ENCODE results near the gene DYTN. TPM values are rescaled to one million over a fixed set of nuclear protein-coding genes. Genes with fewer than 3 reads are reported as not detected.

The DYTN gene
- polyA plus RNA-seq, 4 donors: not detected

DNA sequence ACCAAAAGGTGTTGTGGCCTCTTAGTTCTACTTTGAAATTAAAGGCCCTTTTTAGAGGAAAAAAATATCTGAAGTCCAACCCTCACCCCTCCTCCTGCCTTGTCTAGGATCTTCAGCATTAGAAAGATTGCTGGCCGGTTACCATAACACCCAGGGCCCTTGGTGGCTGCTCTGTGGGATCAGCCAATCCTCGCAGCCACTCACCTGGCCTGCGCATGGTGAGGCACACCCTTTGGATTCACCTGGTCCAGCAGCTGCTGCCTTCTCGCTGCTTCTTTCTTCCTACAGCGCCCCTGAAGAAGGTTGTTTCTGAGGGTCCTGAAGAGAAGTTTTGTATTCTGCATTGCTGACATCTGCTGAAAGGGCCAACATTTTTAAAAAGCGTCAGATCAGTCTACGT lies 25.2 kb downstream of the DYTN start:
- Histone ChIP-seq H3K36me3 (ENCODE audit: control insufficient read depth in 3 of 3, insufficient read depth in 2 of 3, low read depth in 1 of 3, low read length in 3 of 3) (no peaks in the 10 kb centered on the region), H3K4me1 (ENCODE audit: control insufficient read depth in 3 of 3, insufficient read depth in 2 of 3, low read depth in 1 of 3, low read length in 2 of 3) (no peaks in the 10 kb centered on the region), H3K27ac (ENCODE audit: low read depth in 1 of 3, low read length in 2 of 3) (no peak overlapping the region), H3K9me3 (ENCODE audit: control insufficient read depth in 2 of 2, insufficient read depth in 1 of 2, low read depth in 1 of 2, low read length in 1 of 2) (no peaks in the 10 kb centered on the region), H3K27me3 (ENCODE audit: control insufficient read depth in 3 of 3, insufficient read depth in 3 of 3, low read length in 3 of 3) (no peaks in the 10 kb centered on the region), H3K4me3 (ENCODE audit: low read depth in 1 of 3, low read length in 3 of 3) (no peak overlapping the region)
- DNase-seq (no peak), FAIRE-seq (no peak)
- WGBS, 3 donors: 60 to 81% (median 64%) methylated on average over 7 of the region's 7 CpGs

GRCh38 chr2:206688990-206689389 lies 29.2 kb downstream of the DYTN start:
- no peaks in the 10 kb centered on the region for H3K36me3 ChIP-seq (ENCODE audit: control insufficient read depth in 3 of 3, insufficient read depth in 2 of 3, low read depth in 1 of 3, low read length in 3 of 3)
- no peaks in the 10 kb centered on the region for H3K9me3 ChIP-seq (ENCODE audit: control insufficient read depth in 2 of 2, insufficient read depth in 1 of 2, low read depth in 1 of 2, low read length in 1 of 2)
- FAIRE-seq (no peak), DNase-seq (no peak)
- H3K27ac ChIP-seq (ENCODE audit: low read depth in 1 of 3, low read length in 2 of 3): no peak overlapping the region
- no peaks in the 10 kb centered on the region for H3K4me1 ChIP-seq (ENCODE audit: control insufficient read depth in 3 of 3, insufficient read depth in 2 of 3, low read depth in 1 of 3, low read length in 2 of 3)
- WGBS, 3 donors: 13 to 41% (median 21%) methylated on average over 1 of the region's 1 CpG
- no peaks in the 10 kb centered on the region for H3K27me3 ChIP-seq (ENCODE audit: control insufficient read depth in 3 of 3, insufficient read depth in 3 of 3, low read length in 3 of 3)
- no peak overlapping the region for H3K4me3 ChIP-seq (ENCODE audit: low read depth in 1 of 3, low read length in 3 of 3)

GRCh38 chr2:206688453-206688852 lies 29.7 kb downstream of the DYTN start:
- Histone ChIP-seq H3K27me3 (ENCODE audit: control insufficient read depth in 3 of 3, insufficient read depth in 3 of 3, low read length in 3 of 3) (no peaks in the 10 kb centered on the region), H3K27ac (ENCODE audit: low read depth in 1 of 3, low read length in 2 of 3) (no peak overlapping the region), H3K4me3 (ENCODE audit: low read depth in 1 of 3, low read length in 3 of 3) (no peak overlapping the region), H3K9me3 (ENCODE audit: control insufficient read depth in 2 of 2, insufficient read depth in 1 of 2, low read depth in 1 of 2, low read length in 1 of 2) (no peaks in the 10 kb centered on the region), H3K4me1 (ENCODE audit: control insufficient read depth in 3 of 3, insufficient read depth in 2 of 3, low read depth in 1 of 3, low read length in 2 of 3) (no peaks in the 10 kb centered on the region), H3K36me3 (ENCODE audit: control insufficient read depth in 3 of 3, insufficient read depth in 2 of 3, low read depth in 1 of 3, low read length in 3 of 3) (no peaks in the 10 kb centered on the region)
- FAIRE-seq (no peak), DNase-seq (no peak)
- 47 to 64% (median 53%) methylated on average over 2 of the region's 2 CpGs for WGBS, 3 donors

- Histone ChIP-seq H3K4me1 (ENCODE audit: control insufficient read depth in 3 of 3, insufficient read depth in 2 of 3, low read depth in 1 of 3, low read length in 2 of 3) (no peaks in the 10 kb centered on the region), H3K4me3 (ENCODE audit: low read depth in 1 of 3, low read length in 3 of 3) (no peak overlapping the region), H3K36me3 (ENCODE audit: control insufficient read depth in 3 of 3, insufficient read depth in 2 of 3, low read depth in 1 of 3, low read length in 3 of 3) (no peaks in the 10 kb centered on the region), H3K27me3 (ENCODE audit: control insufficient read depth in 3 of 3, insufficient read depth in 3 of 3, low read length in 3 of 3) (no peaks in the 10 kb centered on the region), H3K9me3 (ENCODE audit: control insufficient read depth in 2 of 2, insufficient read depth in 1 of 2, low read depth in 1 of 2, low read length in 1 of 2) (no peaks in the 10 kb centered on the region), H3K27ac (ENCODE audit: low read depth in 1 of 3, low read length in 2 of 3) (no peak overlapping the region)
- DNase-seq (no peak), FAIRE-seq (no peak)
- 87 to 90% (median 88%) methylated on average over 4 of the region's 4 CpGs for WGBS, 3 donors
These were observed 34.6 kb downstream of the DYTN start for GRCh38 chr2:206683546-206683945.

DNA sequence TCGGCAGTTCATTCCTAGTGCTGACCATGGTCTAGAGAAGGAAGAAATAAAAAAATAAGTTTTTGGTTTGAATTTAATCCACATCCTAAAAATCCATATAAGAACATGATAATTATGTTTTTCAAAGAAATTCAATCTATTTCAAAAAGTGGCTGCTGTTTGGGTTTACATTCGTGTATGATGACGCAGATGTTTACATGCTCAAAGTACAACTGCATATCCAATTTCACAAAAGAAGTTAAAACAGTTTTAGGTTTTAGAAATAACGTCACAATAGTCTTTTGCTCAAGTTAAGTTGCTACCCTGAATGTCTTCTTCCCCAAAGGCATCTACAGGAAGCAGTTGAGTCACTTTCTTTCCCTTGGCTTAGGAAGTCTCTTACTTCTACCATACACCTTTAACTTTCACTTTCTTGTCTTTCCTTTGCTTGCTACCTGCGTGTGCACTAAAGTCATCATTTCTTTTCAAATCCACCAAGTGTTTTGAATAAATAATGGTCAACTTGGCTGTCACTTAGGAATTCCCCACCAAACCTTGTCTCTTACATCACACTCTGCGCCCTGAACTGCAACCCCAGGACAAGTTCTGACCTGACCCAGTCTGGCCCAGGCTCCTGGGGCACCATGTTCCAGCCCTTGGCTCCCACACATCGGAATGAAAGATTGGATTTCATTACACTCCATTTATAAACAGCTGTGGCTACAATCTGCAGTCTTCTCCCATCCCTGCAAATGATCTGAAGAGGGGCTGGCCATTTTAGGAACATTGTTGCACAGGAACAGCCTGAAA lies 47.5 kb downstream of the DYTN start:
- no peak for FAIRE-seq
- 73 to 83% (median 79%) methylated on average over 7 of the region's 7 CpGs for WGBS, 3 donors
- no peaks in the 10 kb centered on the region for H3K36me3 ChIP-seq (ENCODE audit: control insufficient read depth in 3 of 3, insufficient read depth in 2 of 3, low read depth in 1 of 3, low read length in 3 of 3)

DNA sequence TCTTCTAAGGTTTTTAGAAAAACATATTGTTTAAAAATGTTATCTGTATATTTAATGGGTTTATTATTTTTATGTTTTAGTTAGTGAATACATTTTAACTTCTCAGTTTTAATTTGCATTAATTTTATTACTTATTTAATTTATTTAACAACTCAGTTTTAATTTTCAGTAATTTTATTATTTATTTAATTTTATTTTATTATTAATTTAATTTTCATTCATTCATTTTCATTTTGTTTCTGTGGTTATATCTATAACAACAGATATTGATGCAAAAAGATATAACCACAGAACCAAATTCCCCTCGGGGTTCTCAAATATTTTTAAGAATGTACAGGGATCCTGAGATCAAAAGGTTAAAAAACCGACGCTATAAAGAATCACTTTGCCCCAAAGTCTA lies 52.9 kb downstream of the DYTN start:
- Histone ChIP-seq H3K9me3 (ENCODE audit: control insufficient read depth in 2 of 2, insufficient read depth in 1 of 2, low read depth in 1 of 2, low read length in 1 of 2) (no peaks in the 10 kb centered on the region), H3K36me3 (ENCODE audit: control insufficient read depth in 3 of 3, insufficient read depth in 2 of 3, low read depth in 1 of 3, low read length in 3 of 3) (no peaks in the 10 kb centered on the region), H3K4me1 (ENCODE audit: control insufficient read depth in 3 of 3, insufficient read depth in 2 of 3, low read depth in 1 of 3, low read length in 2 of 3) (no peaks in the 10 kb centered on the region), H3K27ac (ENCODE audit: low read depth in 1 of 3, low read length in 2 of 3) (no peak overlapping the region), H3K4me3 (ENCODE audit: low read depth in 1 of 3, low read length in 3 of 3) (no peak overlapping the region), H3K27me3 (ENCODE audit: control insufficient read depth in 3 of 3, insufficient read depth in 3 of 3, low read length in 3 of 3) (no peaks in the 10 kb centered on the region)
- 79 to 82% (median 79%) methylated on average over 3 of the region's 3 CpGs for WGBS, 3 donors
- DNase-seq (no peak), FAIRE-seq (no peak)

More for the DNA sequence above, 47.5 kb downstream of the DYTN start:
- Histone ChIP-seq H3K4me1 (ENCODE audit: control insufficient read depth in 3 of 3, insufficient read depth in 2 of 3, low read depth in 1 of 3, low read length in 2 of 3) (no peaks in the 10 kb centered on the region), H3K27me3 (ENCODE audit: control insufficient read depth in 3 of 3, insufficient read depth in 3 of 3, low read length in 3 of 3) (no peaks in the 10 kb centered on the region), H3K27ac (ENCODE audit: low read depth in 1 of 3, low read length in 2 of 3) (no peak overlapping the region), H3K4me3 (ENCODE audit: low read depth in 1 of 3, low read length in 3 of 3) (no peak overlapping the region), H3K9me3 (ENCODE audit: control insufficient read depth in 2 of 2, insufficient read depth in 1 of 2, low read depth in 1 of 2, low read length in 1 of 2) (no peaks in the 10 kb centered on the region)
- no peak for DNase-seq

DNA sequence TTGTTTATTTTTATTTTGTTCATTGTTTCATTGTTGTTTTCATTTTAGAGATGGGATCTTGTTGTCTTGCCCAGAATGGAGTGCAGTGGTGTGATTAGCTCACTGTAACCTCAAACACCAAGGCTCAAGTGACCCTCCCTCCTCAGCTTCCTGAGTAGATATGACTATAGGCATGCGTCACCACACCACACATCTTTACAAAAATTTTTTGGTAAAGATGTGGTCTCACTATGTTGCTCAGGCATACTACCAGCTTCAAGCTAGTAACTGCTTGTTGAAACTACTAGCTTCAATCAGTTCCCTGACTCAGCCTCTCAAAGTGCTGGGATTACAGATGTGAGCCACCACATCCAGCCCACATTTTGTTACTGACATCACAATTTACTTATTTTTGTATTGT lies 61.1 kb downstream of the DYTN start:
- Histone ChIP-seq H3K9me3 (ENCODE audit: control insufficient read depth in 2 of 2, insufficient read depth in 1 of 2, low read depth in 1 of 2, low read length in 1 of 2) (no peaks in the 10 kb centered on the region), H3K4me3 (ENCODE audit: low read depth in 1 of 3, low read length in 3 of 3) (no peak overlapping the region), H3K27ac (ENCODE audit: low read depth in 1 of 3, low read length in 2 of 3) (no peak overlapping the region), H3K36me3 (ENCODE audit: control insufficient read depth in 3 of 3, insufficient read depth in 2 of 3, low read depth in 1 of 3, low read length in 3 of 3) (no peaks in the 10 kb centered on the region), H3K4me1 (ENCODE audit: control insufficient read depth in 3 of 3, insufficient read depth in 2 of 3, low read depth in 1 of 3, low read length in 2 of 3) (no peaks in the 10 kb centered on the region), H3K27me3 (ENCODE audit: control insufficient read depth in 3 of 3, insufficient read depth in 3 of 3, low read length in 3 of 3) (no peaks in the 10 kb centered on the region)
- WGBS, 3 donors: 92 to 95% (median 93%) methylated on average over 1 of the region's 1 CpG
- DNase-seq: no peak
- FAIRE-seq: no peak

GRCh38 chr2:206647985-206648384 lies 70.2 kb downstream of the DYTN start:
- WGBS, 3 donors: 65 to 72% (median 65%) methylated on average over 1 of the region's 1 CpG
- Histone ChIP-seq H3K36me3 (ENCODE audit: control insufficient read depth in 3 of 3, insufficient read depth in 2 of 3, low read depth in 1 of 3, low read length in 3 of 3) (no peaks in the 10 kb centered on the region), H3K9me3 (ENCODE audit: control insufficient read depth in 2 of 2, insufficient read depth in 1 of 2, low read depth in 1 of 2, low read length in 1 of 2) (no peaks in the 10 kb centered on the region), H3K4me1 (ENCODE audit: control insufficient read depth in 3 of 3, insufficient read depth in 2 of 3, low read depth in 1 of 3, low read length in 2 of 3) (no peaks in the 10 kb centered on the region), H3K4me3 (ENCODE audit: low read depth in 1 of 3, low read length in 3 of 3) (no peak overlapping the region), H3K27ac (ENCODE audit: low read depth in 1 of 3, low read length in 2 of 3) (no peak overlapping the region), H3K27me3 (ENCODE audit: control insufficient read depth in 3 of 3, insufficient read depth in 3 of 3, low read length in 3 of 3) (no peaks in the 10 kb centered on the region)
- no peak for FAIRE-seq
- DNase-seq: no peak
